ENCODE measurements around the gene SUSD2. TPM values are rescaled to one million over a fixed set of nuclear protein-coding genes. Genes with fewer than 3 reads are reported as not detected.
"Not testable (repeated sequence)": the region's sequence is repeated elsewhere in the genome, so short reads cannot be mapped to it uniquely, and the experiment has no call there.

SUSD2 gene
- total RNA-seq, 1 donor: 0.72 TPM

DNA sequence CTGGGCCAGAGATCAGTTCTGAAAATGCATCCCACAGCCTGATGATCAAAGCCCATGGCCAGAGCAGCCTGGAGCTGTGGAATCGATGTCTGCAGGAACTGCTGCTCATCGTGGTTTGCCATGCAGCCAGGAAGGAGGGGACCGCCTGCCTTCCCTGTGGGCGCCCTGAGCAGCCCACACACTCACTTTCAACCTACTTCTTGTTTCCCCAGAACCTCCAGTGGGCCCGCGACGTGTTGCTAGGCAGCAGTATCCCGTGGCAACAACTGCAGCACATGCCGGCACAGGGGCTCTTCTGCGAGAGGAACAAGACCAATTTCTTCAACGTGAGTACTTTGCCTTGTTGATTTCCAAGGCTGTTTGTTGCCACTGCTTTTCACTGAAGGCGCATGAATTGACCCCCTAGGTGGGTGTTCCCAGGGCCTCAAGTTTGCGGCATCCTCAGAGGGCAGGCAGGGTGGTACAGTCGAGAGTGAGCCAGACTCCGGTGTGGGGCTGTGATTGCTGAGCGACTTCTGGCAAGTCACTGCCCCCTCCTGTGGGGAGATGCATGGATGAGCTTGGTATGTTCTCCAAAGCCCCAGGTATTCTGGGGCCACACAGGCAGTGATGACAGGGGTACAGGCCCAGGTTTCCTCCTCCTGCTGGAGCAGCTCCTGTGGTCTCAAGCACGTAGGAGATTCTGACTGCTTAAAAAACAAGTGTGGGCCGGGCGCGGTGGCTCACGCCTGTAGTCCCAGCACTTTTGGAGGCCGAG, 47.0 kb upstream of the SUSD2 start:
- no peak overlapping the region for H3K27ac ChIP-seq (ENCODE audit: low read depth, low read length)
- peaks cover 17% of the 10 kb centered on the region for H4K20me1 ChIP-seq (ENCODE audit: insufficient read depth, low read length)
- peaks cover 13% of the 10 kb centered on the region for H3K4me1 ChIP-seq (ENCODE audit: insufficient read depth, low read length)
- H3K4me2 ChIP-seq (ENCODE audit: insufficient read depth, low read length): no peak overlapping the region
- no peak overlapping the region for H2AFZ ChIP-seq (ENCODE audit: low read length)
- no peak overlapping the region for H3K4me3 ChIP-seq (ENCODE audit: insufficient read depth, low read length)
- peak; percentile 30 for DNase-seq (ENCODE audit: insufficient read length, low spot score, missing footprints)
- no peaks in the 10 kb centered on the region for H3K9me3 ChIP-seq (ENCODE audit: low read depth, low read length)
- no peaks in the 10 kb centered on the region for H3K79me2 ChIP-seq (ENCODE audit: insufficient read depth, low read length)
- H3K27me3 ChIP-seq (ENCODE audit: insufficient read depth, low read length): no peaks in the 10 kb centered on the region
- TF ChIP-seq CTCF (IDR thresholded peaks at IDR 0.05; ENCODE audit: extremely low read depth, low read depth, low read length): no peak
- H3K36me3 ChIP-seq (ENCODE audit: insufficient read depth, low read length): peaks cover 8% of the 10 kb centered on the region

- H3K27me3 ChIP-seq (ENCODE audit: insufficient read depth, low read length); H3K4me3 ChIP-seq (ENCODE audit: insufficient read depth, low read length); H3K79me2 ChIP-seq (ENCODE audit: insufficient read depth, low read length); H2AFZ ChIP-seq (ENCODE audit: low read length); H3K36me3 ChIP-seq (ENCODE audit: insufficient read depth, low read length); H3K4me2 ChIP-seq (ENCODE audit: insufficient read depth, low read length); H3K27ac ChIP-seq (ENCODE audit: low read depth, low read length); H3K9me3 ChIP-seq (ENCODE audit: low read depth, low read length): not testable (repeated sequence)
- DNase-seq (ENCODE audit: insufficient read length, low spot score, missing footprints): peak; percentile 10
- H3K4me1 ChIP-seq (ENCODE audit: insufficient read depth, low read length): peaks cover 13% of the 10 kb centered on the region
- peaks cover 22% of the 10 kb centered on the region for H4K20me1 ChIP-seq (ENCODE audit: insufficient read depth, low read length)
Observed at GRCh38 chr22:24136533-24136932, 44.8 kb upstream of the SUSD2 start.

- H2AFZ ChIP-seq (ENCODE audit: low read length): no peak overlapping the region
- H4K20me1 ChIP-seq (ENCODE audit: insufficient read depth, low read length): peaks cover 25% of the 10 kb centered on the region
- H3K9me3 ChIP-seq (ENCODE audit: low read depth, low read length): no peaks in the 10 kb centered on the region
- no peak overlapping the region for H3K4me3 ChIP-seq (ENCODE audit: insufficient read depth, low read length)
- peak overlapping the region; percentile 0 for H3K27ac ChIP-seq (ENCODE audit: low read depth, low read length)
- peaks cover 16% of the 10 kb centered on the region for H3K4me1 ChIP-seq (ENCODE audit: insufficient read depth, low read length)
- H3K79me2 ChIP-seq (ENCODE audit: insufficient read depth, low read length): peaks cover 2% of the 10 kb centered on the region
- DNase-seq (ENCODE audit: insufficient read length, low spot score, missing footprints): peak; percentile 96
- no peak overlapping the region for H3K4me2 ChIP-seq (ENCODE audit: insufficient read depth, low read length)
- H3K36me3 ChIP-seq (ENCODE audit: insufficient read depth, low read length): peaks cover 3% of the 10 kb centered on the region
- no peaks in the 10 kb centered on the region for H3K27me3 ChIP-seq (ENCODE audit: insufficient read depth, low read length)
- no peak for TF ChIP-seq CTCF (IDR thresholded peaks at IDR 0.05; ENCODE audit: extremely low read depth, low read depth, low read length)
Observed at GRCh38 chr22:24137595-24137994, 43.7 kb upstream of the SUSD2 start.

DNA sequence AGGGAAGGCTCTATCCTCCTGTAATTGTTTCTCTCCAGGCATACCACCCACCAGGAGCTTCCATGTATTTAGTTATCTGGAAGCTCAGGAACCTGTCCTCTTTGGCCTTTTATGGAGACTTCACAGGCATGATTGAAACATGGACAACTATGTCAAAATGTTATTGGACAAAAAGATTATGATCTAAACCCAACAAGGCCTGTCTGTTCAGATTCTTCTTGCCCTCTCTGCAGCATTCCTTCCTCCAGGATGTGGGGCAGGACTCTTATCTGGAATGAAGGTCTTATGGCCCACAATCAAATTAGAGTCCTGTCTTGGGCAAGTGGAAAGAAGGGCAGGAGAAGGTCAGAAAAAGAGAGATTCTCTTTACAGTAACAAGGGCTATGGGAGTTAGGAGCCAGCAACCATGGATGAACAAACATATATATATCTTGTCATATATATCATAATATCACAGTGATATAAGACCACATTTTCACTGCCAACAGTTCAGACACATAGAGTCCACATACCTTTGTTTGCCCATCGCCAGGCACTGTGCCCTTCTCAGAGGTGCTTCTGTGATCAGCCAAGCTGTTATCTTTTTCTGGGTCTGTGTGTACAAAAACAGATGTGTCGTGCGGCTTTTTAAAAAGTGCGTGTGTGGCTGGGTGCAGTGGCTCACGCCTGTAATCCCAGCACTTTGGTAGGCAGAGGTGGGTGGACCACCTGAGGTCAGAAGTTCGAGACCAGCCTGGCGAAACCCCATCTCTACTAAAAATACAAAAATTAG, 42.5 kb upstream of the SUSD2 start:
- Histone ChIP-seq H3K27ac (ENCODE audit: low read depth, low read length) (no peak overlapping the region), H3K4me2 (ENCODE audit: insufficient read depth, low read length) (no peak overlapping the region), H3K4me3 (ENCODE audit: insufficient read depth, low read length) (no peak overlapping the region), H2AFZ (ENCODE audit: low read length) (no peak overlapping the region), H3K9me3 (ENCODE audit: low read depth, low read length) (no peaks in the 10 kb centered on the region), H4K20me1 (ENCODE audit: insufficient read depth, low read length) (peaks cover 29% of the 10 kb centered on the region), H3K4me1 (ENCODE audit: insufficient read depth, low read length) (peaks cover 14% of the 10 kb centered on the region), H3K36me3 (ENCODE audit: insufficient read depth, low read length) (peaks cover 3% of the 10 kb centered on the region), H3K79me2 (ENCODE audit: insufficient read depth, low read length) (peaks cover 3% of the 10 kb centered on the region), H3K27me3 (ENCODE audit: insufficient read depth, low read length) (no peaks in the 10 kb centered on the region)
- peak; percentile 17 for DNase-seq (ENCODE audit: insufficient read length, low spot score, missing footprints)
- no peak for TF ChIP-seq CTCF (IDR thresholded peaks at IDR 0.05; ENCODE audit: extremely low read depth, low read depth, low read length)

Data from osteoblast (primary cell).